Astrocyte of the spinal cord (primary cell): ENCODE results near the gene PTCD3.

Experiments
- DNase-seq: peaks from one replicate; pipeline ENCODE4 v3.0.0; 2011; ENCODE audit warnings: low read depth, low spot score
- H3K4me3 ChIP-seq: 2 replicates; pipeline ENCODE4 v1.5.1; 2011; ENCODE audit warnings: low read depth, mild to moderate bottlenecking, low read length, moderate library complexity
- CTCF ChIP-seq: IDR thresholded peaks from 2 replicates; pipeline ENCODE4 v1.5.1; 2012; ENCODE audit warnings: low read depth, mild to moderate bottlenecking, low read length, inconsistent platforms
- in situ Hi-C: cut with HindIII; loops from 2 replicates; pipeline ENCODE4 v1.10.0; 2017; ENCODE audit warnings: low sequenced_read_pairs

PTCD3 gene

DNA sequence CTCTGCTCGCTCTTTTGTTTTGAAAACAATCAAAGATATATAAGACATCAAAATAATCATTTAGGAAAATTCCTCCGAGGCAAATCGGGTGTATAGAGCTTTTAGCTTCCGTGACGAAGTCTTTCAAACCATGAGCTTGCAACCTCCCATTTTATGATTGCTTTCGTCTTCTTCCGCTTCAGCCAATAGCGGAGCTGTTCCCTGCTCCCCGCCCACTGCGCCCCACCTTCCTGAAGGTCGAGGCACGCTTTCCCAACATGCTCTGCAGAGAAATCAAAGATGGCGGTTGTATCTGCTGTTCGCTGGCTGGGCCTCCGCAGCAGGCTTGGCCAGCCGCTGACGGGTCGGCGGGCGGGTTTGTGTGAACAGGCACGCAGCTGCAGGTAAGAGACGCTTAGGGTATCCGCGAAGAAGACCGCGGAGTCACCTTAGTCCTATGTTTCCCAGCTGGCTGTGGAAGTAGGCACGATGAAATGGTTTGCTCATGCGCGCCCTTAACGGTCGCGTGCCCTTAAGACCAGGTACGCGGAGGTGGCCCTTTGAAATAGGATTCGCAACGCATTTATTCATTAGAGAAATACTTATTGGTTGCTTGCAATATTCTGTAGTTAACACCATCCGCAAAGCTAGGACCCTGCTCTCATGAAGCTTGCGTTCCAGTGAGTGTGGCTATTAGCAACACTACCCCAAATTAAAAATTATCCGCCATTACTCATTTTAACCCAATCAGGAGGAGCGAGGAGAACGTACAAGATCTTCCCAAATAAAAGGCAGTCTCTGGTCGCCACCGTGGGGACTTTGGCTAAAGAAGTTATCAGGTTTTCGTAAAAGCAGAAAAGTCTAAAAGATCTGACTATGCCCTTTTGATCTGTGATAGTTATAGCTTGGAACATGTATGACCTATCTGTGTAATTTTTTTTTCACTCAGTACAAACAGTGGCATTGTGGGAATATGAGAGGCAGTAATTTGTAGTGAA, at the start of gene PTCD3:
Gene PTCD3, plus strand, starts transcription at position 267 of the 977 bp plus-strand sequence. Its CDS starts 13 bp downstream, at position 280.
- peak; percentile 98 for DNase-seq
- peak within 1 kb of the TSS; percentile 92 for H3K4me3 ChIP-seq
- TF ChIP-seq CTCF = no peak
- in situ Hi-C loops = no loop called here

DNA sequence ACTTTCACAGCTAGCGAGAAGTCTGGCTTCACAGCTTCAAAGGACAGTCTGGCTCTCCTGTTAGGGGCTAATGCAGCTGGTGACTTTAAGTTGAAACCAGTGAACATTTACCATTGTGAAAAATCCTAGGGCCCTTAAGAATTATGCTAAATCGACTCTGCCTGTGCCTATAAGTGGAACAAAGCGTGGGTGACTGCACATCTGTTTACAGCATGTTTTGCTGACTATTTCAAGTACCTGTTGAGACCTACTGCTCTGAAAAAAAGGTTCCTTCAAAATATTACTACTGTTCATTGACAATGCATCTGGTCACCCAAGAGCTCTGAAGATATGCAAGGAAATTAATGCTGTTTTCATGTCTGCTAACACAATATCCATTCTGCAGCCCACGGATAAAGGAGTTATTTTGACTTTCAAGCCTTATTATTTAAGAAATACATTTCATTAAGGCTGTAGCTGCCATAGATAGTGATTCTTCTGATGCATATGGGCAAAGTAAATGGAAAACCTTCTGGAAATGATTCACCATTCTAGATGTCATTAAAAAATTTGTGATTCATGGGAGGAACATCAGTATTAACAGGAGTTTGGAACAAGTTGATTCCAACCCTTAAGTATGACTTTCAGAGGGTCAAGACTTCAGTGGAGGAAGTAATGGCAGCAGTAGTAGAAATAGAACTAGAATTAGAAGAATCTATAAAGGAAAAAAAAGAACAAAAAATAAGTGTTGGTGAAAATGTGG, 49.3 kb upstream of the PTCD3 start:
- no peak for TF ChIP-seq CTCF
- no peak overlapping the region for H3K4me3 ChIP-seq
- DNase-seq = no peak
- in situ Hi-C loops = no loop called here

DNA sequence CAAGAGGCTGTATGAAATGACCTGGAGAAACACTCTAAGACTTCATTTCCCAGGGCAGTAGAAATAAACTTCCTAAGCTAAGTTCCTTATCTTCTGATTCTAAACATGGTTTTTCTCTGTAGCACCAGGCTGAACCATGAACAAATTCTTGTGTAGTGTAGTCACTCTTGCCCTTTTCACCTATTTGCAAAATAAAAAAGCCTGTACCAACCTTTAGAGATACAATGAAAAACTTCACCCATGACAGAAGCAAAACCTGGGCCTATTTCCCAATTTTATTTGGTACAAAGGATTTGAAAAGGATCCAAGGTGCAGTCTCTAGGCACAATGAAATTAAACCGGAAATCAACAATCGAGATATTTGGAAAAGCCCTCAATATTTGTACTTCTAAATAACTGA, 44.0 kb upstream of the PTCD3 start:
- H3K4me3 ChIP-seq = no peak overlapping the region
- peak; percentile 63 for DNase-seq
- in situ Hi-C loops = no loop called here
- TF ChIP-seq CTCF = no peak

- TF ChIP-seq CTCF = no peak
- in situ Hi-C loops = no loop called here
- peak; percentile 66 for DNase-seq
- H3K4me3 ChIP-seq = no peak overlapping the region
Observed at GRCh38 chr2:86064006-86064405, 42.0 kb upstream of the PTCD3 start.

- DNase-seq = no peak
- no peak for TF ChIP-seq CTCF
- no peak overlapping the region for H3K4me3 ChIP-seq
- in situ Hi-C loops = no loop called here
Observed at GRCh38 chr2:86065512-86065911, 40.5 kb upstream of the PTCD3 start.

DNA sequence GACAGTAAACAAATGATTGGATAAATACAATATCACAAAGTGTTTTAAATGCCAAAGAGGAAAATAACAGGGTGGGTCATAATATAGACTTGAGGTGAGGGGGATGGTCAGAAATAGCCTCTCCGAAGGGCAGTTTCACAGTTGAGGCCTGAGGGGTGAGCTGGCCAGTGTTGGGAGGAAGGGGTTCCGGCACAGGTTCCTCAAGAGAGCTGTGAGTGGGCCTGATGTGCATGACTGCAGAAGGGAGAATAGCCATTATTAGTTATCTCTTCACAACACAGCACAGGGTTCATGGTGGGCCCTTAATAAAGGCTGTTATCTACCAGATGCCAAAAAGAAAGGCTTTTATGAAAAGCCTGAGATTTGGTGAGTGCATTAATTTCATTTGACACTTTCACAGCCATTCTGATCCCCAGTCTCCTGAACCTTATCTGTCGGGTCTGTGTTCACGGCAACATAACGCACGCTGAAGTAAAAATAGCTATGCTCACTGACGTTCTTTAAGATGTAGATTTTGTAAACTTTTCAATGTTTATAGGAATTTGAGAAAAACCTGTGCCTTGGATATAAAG, 39.9 kb upstream of the PTCD3 start:
- in situ Hi-C loops = no loop called here
- DNase-seq = no peak
- H3K4me3 ChIP-seq = no peak overlapping the region
- no peak for TF ChIP-seq CTCF
